ENCODE measurements around the gene CYP2A7. TPM values are rescaled to one million over a fixed set of nuclear protein-coding genes. Genes with fewer than 3 reads are reported as not detected.

The CYP2A7 gene
- not detected in 2 replicates for total RNA-seq

GRCh38 chr19:40882062-40882461 lies at the start of gene CYP2A7:
Gene CYP2A7, minus strand, starts transcription at chr19:40882231. Its CDS starts 21 bp downstream, at chr19:40882210.

GRCh38 chr19:40850277-40850676 lies 31.8 kb downstream of the CYP2A7 start, which contains the start of gene CYP2A6:
Gene CYP2A6, minus strand, starts transcription at chr19:40850447. Its CDS starts 21 bp downstream, at chr19:40850426.

Other genes with a start within 250 kb of the CYP2A7 start
- 23.5 and 30.2 TPM in 2 replicates for gene NUMBL, start 191.6 kb downstream of the CYP2A7 start, total RNA-seq
- gene COQ8B, start 165.3 kb downstream of the CYP2A7 start, total RNA-seq, result 13.5 and 18.3 TPM in 2 replicates
- 13.4 and 20.2 TPM in 2 replicates for gene ITPKC, start 165.1 kb downstream of the CYP2A7 start, total RNA-seq
- gene ACTMAP, start 131.8 kb downstream of the CYP2A7 start, total RNA-seq, result 1.1 and 1.6 TPM in 2 replicates
- 55.1 and 61.4 TPM in 2 replicates for gene SNRPA, start 131.0 kb downstream of the CYP2A7 start, total RNA-seq
- not detected in 2 replicates for gene MIA, start 106.7 kb downstream of the CYP2A7 start, total RNA-seq
- 14.6 and 19.6 TPM in 2 replicates for gene RAB4B, start 104.0 kb downstream of the CYP2A7 start, total RNA-seq
- 92.3 and 102 TPM in 2 replicates for gene EGLN2, start 83.0 kb downstream of the CYP2A7 start, total RNA-seq
- not detected in 2 replicates for gene CYP2A6, start 31.8 kb downstream of the CYP2A7 start, total RNA-seq
- gene CYP2B6, start 109.1 kb upstream of the CYP2A7 start, total RNA-seq, result not detected in 2 replicates
- not detected in 2 replicates for gene CYP2A13, start 206.2 kb upstream of the CYP2A7 start, total RNA-seq
- gene CYP2F1, start 232.2 kb upstream of the CYP2A7 start, total RNA-seq, result not detected in 2 replicates

All from vein endothelial cell (primary cell).